IMR-90 (cell line): ENCODE data around the gene DUOX1. TPM values are rescaled to one million over a fixed set of nuclear protein-coding genes. Genes with fewer than 3 reads are reported as not detected.
"Not testable (repeated sequence)": the region's sequence is repeated elsewhere in the genome, so short reads cannot be mapped to it uniquely, and the experiment has no call there.

Source experiments
- ATAC-seq: fragments of 200-7000 bp; cut with Tn5 transposase; 2 replicates; pipeline ENCODE4 v1.9.1; 2020; ENCODE audit warnings: low read depth, mild to moderate bottlenecking, moderate library complexity
- BruUV-seq: library from RNA; stranded (reverse); fragments of 400-500 nt; replicated peaks from 2 replicates; lab custom pipeline; 2021; lab: Mats Ljungman, UMichigan
- CTCF ChIA-PET: fragments of 300-600 bp; formaldehyde crosslinking; extraction: SDS; loops from one replicate; lab custom pipeline; 2021; ENCODE audit warnings: antibody characterized with exemption; lab: Yijun Ruan, JAX
- POLR2A ChIA-PET: fragments of 300-600 bp; sonication (Branson Sonifier 250); formaldehyde crosslinking; loops from one replicate; lab custom pipeline; 2022; ENCODE audit warnings: antibody characterized with exemption; ENCODE audit not compliant: unreplicated experiment; lab: Charles Lee
- DNase-seq: peaks from one replicate; pipeline ENCODE4 v3.0.0; 2013
- H2AFZ ChIP-seq: replicated peaks from 2 replicates; pipeline ENCODE3; 2013; ENCODE audit warnings: low read length, mild to moderate bottlenecking; ENCODE audit not compliant: poor library complexity
- H2AK5ac ChIP-seq: 2 replicates; pipeline ENCODE4 v1.6.1; 2013; ENCODE audit warnings: low read depth, low read length, inconsistent platforms
- H2AK9ac ChIP-seq: replicated peaks from 2 replicates; pipeline ENCODE3; 2013; ENCODE audit warnings: mild to moderate bottlenecking, low read depth, low read length, moderate library complexity; ENCODE audit not compliant: poor library complexity
- H2BK120ac ChIP-seq: 2 replicates; pipeline ENCODE4 v1.6.1; 2013; ENCODE audit warnings: low read depth, low read length, inconsistent platforms
- H2BK15ac ChIP-seq: 3 replicates; pipeline ENCODE4 v1.6.1; 2013; ENCODE audit warnings: low read depth, low read length, inconsistent platforms
- H2BK20ac ChIP-seq: 2 replicates; pipeline ENCODE4 v1.6.1; 2013; ENCODE audit warnings: low read depth, mild to moderate bottlenecking, inconsistent platforms, low read length, moderate library complexity
- H2BK5ac ChIP-seq: 2 replicates; pipeline ENCODE4 v1.6.1; 2013; ENCODE audit warnings: mild to moderate bottlenecking, low read depth, low read length, inconsistent platforms; ENCODE audit not compliant: poor library complexity, severe bottlenecking
- H3K14ac ChIP-seq: replicated peaks from 2 replicates; pipeline ENCODE4 v1.6.1; 2013; ENCODE audit warnings: low read depth, low read length, inconsistent platforms
- H3K18ac ChIP-seq: 2 replicates; pipeline ENCODE4 v1.6.1; 2013; ENCODE audit warnings: low read depth, low read length, control low read depth
- H3K23ac ChIP-seq: 2 replicates; pipeline ENCODE4 v1.6.1; 2013; ENCODE audit warnings: low read depth, low read length, inconsistent platforms
- H3K27ac ChIP-seq: 2 replicates; pipeline ENCODE4 v1.5.1; 2013; ENCODE audit warnings: mild to moderate bottlenecking, control low read depth, low read length; ENCODE audit not compliant: insufficient read depth
- H3K27me3 ChIP-seq: 2 replicates; pipeline ENCODE4 v1.6.1; 2013; ENCODE audit warnings: low read length; ENCODE audit not compliant: control insufficient read depth, insufficient read depth
- H3K36me3 ChIP-seq: 2 replicates; pipeline ENCODE4 v1.6.1; 2013; ENCODE audit warnings: low read length, mixed read lengths; ENCODE audit not compliant: control insufficient read depth, insufficient read depth
- H3K4ac ChIP-seq: 2 replicates; pipeline ENCODE4 v1.6.1; 2013; ENCODE audit warnings: low read depth, low read length, inconsistent platforms
- H3K4me1 ChIP-seq: 2 replicates; pipeline ENCODE4 v1.6.1; 2013; ENCODE audit warnings: low read length, mixed read lengths; ENCODE audit not compliant: control insufficient read depth, insufficient read depth
- H3K4me2 ChIP-seq: 2 replicates; pipeline ENCODE4 v1.6.1; 2013; ENCODE audit warnings: low read depth, mild to moderate bottlenecking, control low read depth, low read length, moderate library complexity
- H3K4me3 ChIP-seq: 2 replicates; pipeline ENCODE4 v1.5.1; 2013; ENCODE audit warnings: low read depth, mild to moderate bottlenecking, control low read depth, low read length, moderate library complexity; ENCODE audit not compliant: insufficient read depth
- H3K56ac ChIP-seq: 2 replicates; pipeline ENCODE4 v1.6.1; 2013; ENCODE audit warnings: low read length, inconsistent platforms; ENCODE audit not compliant: insufficient read depth; ENCODE audit errors: extremely low read depth
- H3K79me1 ChIP-seq, 2 experiments: 2 replicates each; pipeline ENCODE4 v1.6.1; 2013; ENCODE audit warnings: low read length in 2 of 2, inconsistent platforms in 1 of 2, low read depth in 1 of 2
- H3K9ac ChIP-seq: 2 replicates; pipeline ENCODE4 v1.6.1; 2013; ENCODE audit warnings: low read depth, low read length, control low read depth
- H3K9me1 ChIP-seq: 2 replicates; pipeline ENCODE4 v1.6.1; 2013; ENCODE audit warnings: low read length, inconsistent platforms; ENCODE audit not compliant: insufficient read depth
- H3K9me3 ChIP-seq: 2 replicates; pipeline ENCODE4 v1.6.1; 2013; ENCODE audit warnings: low read length; ENCODE audit not compliant: control insufficient read depth, insufficient read depth
- H4K20me1 ChIP-seq: 2 replicates; pipeline ENCODE4 v1.6.1; 2013; ENCODE audit warnings: low read length, inconsistent platforms; ENCODE audit not compliant: insufficient read depth
- H4K5ac ChIP-seq: 2 replicates; pipeline ENCODE4 v1.6.1; 2013; ENCODE audit warnings: mild to moderate bottlenecking, low read depth, low read length, control low read depth
- H4K8ac ChIP-seq, 2 experiments: 2 replicates each; pipeline ENCODE4 v1.6.1; 2013; ENCODE audit warnings: low read depth in 2 of 2, low read length in 2 of 2, control low read depth in 1 of 2, inconsistent platforms in 1 of 2
- H4K91ac ChIP-seq: 2 replicates; pipeline ENCODE4 v1.6.1; 2013; ENCODE audit warnings: low read depth, low read length, inconsistent platforms; ENCODE audit not compliant: insufficient read depth
- WGBS, 2 experiments: methylation state at CpG; one replicate each; pipeline versions ENCODE4 v1.1.5 to v1.1.7; 2013; ENCODE audit warnings: missing lambda C conversion rate in 2 of 2; ENCODE audit not compliant: insufficient read length in 1 of 2; ENCODE audit errors: extremely low coverage in 2 of 2; 5-methylcytosine and 5-hydroxymethylcytosine counted together
- dilution Hi-C: fragments of 300-500 bp; cut with HindIII; formaldehyde crosslinking; loops from one replicate; pipeline ENCODE4 v1.14.3; 2018; ENCODE audit warnings: low sequenced_read_pairs; ENCODE audit not compliant: unreplicated experiment
- in situ Hi-C: fragments of 300-500 bp; cut with MboI; formaldehyde crosslinking; loops from 3 replicates; pipeline ENCODE4 v1.14.3; 2019; ENCODE audit warnings: low sequenced_read_pairs, inconsistent platforms, mixed read lengths
- intact Hi-C: fragments of 100-400 bp; cut with micrococcal nuclease; formaldehyde crosslinking; loops from 2 replicates; pipeline ENCODE4 v1.10.0; 2022
- polyA plus RNA-seq, 3 experiments: library from polyadenylated mRNA; depleted of rRNA; stranded (reverse); fragments of >200 nt; gene quantifications; 2 replicates each; pipeline ENCODE4 v1.2.3, GENCODE V29; 2012; ENCODE audit warnings: low replicate concordance in 1 of 3
- total RNA-seq: library from RNA; depleted of rRNA; stranded (reverse); fragments of >200 nt; gene quantifications from 2 replicates; pipeline ENCODE4 v1.2.3, GENCODE V29; 2012

DUOX1 gene
- total and polyA plus RNA-seq, 2 of the 4 experiments (the other 2 are of a cell fraction), result not detected

DNA sequence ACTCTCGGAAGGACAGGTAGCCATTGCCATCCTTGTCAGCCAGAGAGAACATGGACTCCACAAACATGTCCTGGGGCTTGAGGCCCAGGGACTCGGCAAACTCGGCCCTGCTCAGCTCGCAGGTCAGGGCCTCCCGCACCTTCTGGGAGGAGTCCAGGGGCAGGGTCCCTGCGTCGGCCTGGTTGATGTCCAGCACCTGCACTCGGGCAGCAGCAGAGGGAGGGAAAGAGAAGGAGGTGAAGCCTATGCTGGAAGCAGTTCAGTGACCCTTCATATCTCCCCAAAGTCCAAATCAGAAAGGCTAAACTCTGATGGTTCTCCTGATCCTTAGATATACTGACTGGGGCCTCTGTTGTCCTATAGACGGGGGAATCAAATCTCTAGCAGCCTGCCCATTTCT, 25.6 kb upstream of the DUOX1 start:
- H3K4me2 ChIP-seq, H3K9ac ChIP-seq, H3K4me1 ChIP-seq, H2AK5ac ChIP-seq, H2AFZ ChIP-seq, DNase-seq, H2BK20ac ChIP-seq, H4K20me1 ChIP-seq, H2BK15ac ChIP-seq, H3K18ac ChIP-seq, H3K4ac ChIP-seq, H4K8ac ChIP-seq, H2AK9ac ChIP-seq, POLR2A ChIA-PET, dilution Hi-C loops, H3K9me1 ChIP-seq, CTCF ChIA-PET, H3K14ac ChIP-seq, H2BK5ac ChIP-seq, BruUV-seq, H3K9me3 ChIP-seq, H3K56ac ChIP-seq, H3K36me3 ChIP-seq, H3K23ac ChIP-seq, H4K91ac ChIP-seq, in situ Hi-C loops, intact Hi-C loops, ATAC-seq, H3K4me3 ChIP-seq, H4K5ac ChIP-seq, H3K79me1 ChIP-seq, H2BK120ac ChIP-seq, H3K27ac ChIP-seq: not testable (repeated sequence)
- no CpG with 5 or more reads among the region's 9 CpGs for WGBS, 2 experiments
- H3K27me3 ChIP-seq, result peaks cover 57% of the 10 kb centered on the region
